Stimulated activated CD8-positive, alpha-beta memory T cell treated with anti-CD3 and anti-CD28 coated beads, Interleukin-12 subunit alpha, Interleukin-12 subunit beta, amount 100 ng/mL, for 24 hours (primary cell): ENCODE data around the gene MLH1.
"Not testable (repeated sequence)": the region's sequence is repeated elsewhere in the genome, so short reads cannot be mapped to it uniquely, and the experiment has no call there.

Experiments used
- DNase-seq: peaks from one replicate; pipeline ENCODE4 v3.0.0-alpha.2; 2020; ENCODE audit errors: extremely low read depth

The MLH1 gene

DNA sequence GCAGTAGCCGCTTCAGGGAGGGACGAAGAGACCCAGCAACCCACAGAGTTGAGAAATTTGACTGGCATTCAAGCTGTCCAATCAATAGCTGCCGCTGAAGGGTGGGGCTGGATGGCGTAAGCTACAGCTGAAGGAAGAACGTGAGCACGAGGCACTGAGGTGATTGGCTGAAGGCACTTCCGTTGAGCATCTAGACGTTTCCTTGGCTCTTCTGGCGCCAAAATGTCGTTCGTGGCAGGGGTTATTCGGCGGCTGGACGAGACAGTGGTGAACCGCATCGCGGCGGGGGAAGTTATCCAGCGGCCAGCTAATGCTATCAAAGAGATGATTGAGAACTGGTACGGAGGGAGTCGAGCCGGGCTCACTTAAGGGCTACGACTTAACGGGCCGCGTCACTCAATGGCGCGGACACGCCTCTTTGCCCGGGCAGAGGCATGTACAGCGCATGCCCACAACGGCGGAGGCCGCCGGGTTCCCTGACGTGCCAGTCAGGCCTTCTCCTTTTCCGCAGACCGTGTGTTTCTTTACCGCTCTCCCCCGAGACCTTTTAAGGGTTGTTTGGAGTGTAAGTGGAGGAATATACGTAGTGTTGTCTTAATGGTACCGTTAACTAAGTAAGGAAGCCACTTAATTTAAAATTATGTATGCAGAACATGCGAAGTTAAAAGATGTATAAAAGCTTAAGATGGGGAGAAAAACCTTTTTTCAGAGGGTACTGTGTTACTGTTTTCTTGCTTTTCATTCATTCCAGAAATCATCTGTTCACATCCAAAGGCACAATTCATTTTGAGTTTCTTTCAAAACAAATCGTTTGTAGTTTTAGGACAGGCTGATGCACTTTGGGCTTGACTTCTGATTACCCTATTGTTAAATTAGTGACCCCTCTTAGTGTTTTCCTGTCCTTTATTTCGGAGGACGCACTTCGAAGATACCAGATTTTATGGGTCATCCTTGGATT is at the start of gene MLH1:
Gene MLH1 (plus strand): TSS at position 193 of the 958 bp plus-strand sequence. CDS start 30 bp downstream, at position 223.
- DNase-seq, result peak; percentile 85

DNA sequence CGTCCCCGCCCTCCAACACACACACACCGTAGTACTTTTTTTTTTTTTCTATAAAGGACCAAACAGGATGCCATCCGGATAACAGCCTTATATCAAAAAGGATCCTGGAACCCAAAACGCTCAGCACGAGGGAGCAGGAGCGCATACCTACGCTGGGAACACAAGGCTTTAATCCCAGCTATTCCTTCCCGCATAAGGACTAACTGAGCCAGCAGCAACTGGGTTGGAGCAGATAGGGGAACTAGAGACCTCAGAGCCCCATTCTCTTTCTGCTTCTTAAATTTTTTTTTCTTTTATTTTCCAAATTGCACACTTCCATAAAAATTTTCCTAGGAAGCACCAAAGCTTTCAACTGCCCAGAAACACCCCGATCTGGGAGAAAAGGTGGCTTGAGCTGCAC is 49.7 kb upstream of the MLH1 start:
- no peak for DNase-seq

DNA sequence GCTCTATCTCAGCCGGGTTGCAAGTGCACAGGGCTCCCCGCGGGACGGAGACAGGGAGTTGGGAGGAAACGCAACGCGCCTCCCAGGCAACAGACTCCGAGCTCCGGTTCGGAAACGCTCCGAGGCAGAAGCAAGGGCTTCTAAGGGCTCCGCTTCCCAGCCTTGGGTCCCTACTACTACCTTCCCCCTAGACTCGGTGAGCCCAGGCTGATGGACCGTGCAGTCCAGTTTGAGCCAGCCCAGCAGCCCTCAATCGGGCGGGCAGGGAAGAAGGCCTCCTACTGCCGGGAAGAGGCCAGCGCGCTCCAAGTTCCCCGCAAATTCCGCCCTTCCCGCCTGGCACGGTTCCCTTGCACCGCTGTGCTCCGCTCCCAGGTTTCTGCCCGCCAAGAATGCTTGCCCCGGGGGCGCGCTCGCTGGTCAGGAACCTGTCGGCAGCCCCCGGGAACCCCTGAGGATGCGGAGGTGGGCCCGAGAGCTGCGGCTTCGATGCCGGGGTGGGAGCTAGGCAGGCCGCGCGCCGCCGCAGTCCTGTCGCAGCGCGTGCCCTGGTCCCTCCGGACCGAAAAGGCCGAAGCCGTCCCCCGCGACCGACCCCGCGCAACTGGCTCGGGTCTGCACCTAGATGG is 49.2 kb upstream of the MLH1 start:
- DNase-seq, result no peak

DNA sequence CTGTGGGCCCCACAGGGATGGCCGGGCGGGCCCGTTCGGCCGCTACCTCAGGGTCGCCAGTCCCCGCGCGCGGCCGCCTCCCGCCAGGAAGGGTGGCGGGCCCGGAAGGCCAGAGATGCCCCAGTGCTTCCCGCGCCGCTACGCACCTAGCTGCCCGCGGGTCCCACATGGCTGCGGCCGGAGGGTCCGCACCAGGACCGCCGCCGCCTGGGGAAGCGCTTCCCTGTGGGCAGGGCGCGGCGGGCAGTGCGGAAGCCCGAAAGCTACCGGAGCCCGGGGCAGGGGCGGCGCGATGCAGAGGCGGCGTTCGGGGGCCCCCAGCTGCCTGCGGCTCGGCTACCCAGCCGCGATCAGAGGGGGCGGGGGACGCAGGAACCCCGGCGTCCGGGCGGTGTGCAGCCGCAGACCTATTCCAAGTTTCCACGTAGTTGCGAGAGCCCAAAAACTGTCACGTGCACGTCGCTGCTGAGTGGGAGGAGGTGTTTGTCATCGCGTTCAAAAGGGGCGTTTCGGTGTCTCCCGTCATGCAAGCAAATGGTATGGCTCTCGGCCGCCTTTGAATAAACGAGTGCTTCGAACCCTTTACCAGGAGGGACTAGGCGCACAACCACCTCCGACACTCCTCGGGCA is 48.6 kb upstream of the MLH1 start, which contains the start of gene TRANK1:
Gene TRANK1 (minus strand): TSS at position 414 of the 630 bp plus-strand sequence. CDS start 245 bp downstream, at position 169.
- peak; percentile 68 for DNase-seq

DNA sequence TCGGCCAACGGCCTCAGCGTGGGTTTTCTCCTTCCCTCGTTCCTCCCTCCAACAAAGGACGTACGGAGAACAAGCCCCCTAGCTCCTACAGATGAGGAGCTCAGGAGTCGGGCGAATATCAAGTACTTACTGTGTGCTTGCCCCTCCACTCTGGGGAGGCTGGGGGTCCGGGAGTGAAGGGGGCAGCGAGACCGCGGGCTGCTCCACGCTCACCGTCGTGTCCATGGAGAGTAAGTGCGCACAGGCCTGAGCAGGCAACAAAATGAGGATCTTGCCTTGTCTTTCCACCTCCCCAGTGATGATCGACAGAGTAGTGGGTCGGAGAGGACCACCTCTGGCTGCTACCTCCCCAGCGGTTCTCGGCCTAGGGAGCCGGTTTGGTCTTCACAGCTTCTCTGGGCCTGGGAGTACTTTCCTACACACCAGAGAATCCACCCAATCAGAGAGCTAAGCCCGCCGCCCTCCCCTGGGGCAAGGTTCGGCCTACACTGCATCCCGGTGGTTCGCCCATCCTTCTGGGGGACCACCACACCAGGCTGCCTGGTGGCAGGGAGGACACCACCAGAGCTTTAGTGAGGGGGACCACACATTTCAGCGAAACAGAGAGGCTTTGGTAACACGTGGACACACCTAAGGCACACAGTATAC is 47.9 kb upstream of the MLH1 start:
- DNase-seq, result no peak

DNA sequence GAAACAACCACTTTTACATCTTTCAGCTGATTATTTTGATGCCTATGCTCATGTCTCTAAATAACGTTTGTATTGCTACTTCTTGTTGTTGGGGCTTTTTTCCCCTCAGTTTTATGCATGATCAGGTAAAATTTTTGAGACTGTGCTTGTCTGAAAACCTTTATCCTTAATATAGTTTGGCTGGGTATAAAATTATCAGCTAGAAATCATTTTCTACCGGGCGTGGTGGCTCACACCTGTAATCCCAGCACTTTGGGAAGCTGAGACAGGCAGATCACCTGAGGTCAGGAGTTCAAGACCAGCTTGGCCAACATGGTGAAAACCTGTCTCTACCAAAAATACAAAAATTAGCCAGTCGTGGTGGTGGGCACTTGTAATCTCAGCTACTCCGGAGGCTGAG is 45.5 kb upstream of the MLH1 start:
- not testable (repeated sequence) for DNase-seq

DNA sequence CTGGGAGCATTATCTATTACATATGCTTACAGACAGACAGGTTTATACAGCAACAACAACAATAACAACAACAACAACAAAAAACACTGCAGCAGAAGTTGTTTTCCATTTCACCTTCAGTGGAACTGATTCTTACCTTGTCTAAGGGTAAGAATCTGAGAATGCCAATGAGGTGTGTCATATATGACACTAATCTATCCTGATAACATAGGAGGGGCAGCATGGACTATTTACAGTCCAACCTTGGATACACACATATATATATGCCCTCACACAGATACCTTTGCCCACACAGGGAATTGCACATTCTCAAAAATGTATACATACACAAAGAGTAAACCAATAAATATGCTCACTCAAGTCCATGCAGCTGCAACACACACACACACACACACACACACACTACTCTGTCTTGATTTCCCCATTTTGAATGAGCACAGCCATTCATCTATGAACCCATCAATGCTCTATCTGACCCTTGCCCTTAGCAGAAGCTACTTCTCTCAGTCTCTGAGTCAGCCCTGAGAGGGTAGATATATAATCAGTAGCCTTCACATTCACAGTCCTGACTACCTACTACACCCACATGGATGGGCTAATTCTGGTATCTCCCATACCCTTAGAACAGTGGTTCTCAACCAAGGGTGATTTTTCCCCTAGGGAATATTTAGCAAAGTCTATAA is 38.7 kb upstream of the MLH1 start:
- no peak for DNase-seq

DNA sequence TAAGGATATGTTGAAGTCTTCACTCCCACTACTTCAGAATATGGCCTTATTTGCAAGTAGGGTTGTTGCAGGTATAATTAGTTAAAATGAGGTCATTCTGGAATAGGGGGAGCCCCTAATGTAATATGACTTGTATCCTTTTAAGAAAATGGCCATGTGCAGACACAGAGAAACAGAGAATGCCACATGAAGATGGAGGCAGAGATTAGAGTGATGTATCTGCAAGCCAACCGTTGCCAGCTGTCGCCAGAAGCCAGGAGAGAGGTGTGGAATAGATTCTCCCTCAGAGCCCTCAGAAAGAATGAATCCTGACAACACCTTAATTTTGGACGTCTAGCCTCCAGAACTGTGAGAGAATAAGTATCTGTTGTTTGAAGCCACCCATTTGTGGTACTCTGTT is 37.2 kb upstream of the MLH1 start:
- DNase-seq, result no peak

DNA sequence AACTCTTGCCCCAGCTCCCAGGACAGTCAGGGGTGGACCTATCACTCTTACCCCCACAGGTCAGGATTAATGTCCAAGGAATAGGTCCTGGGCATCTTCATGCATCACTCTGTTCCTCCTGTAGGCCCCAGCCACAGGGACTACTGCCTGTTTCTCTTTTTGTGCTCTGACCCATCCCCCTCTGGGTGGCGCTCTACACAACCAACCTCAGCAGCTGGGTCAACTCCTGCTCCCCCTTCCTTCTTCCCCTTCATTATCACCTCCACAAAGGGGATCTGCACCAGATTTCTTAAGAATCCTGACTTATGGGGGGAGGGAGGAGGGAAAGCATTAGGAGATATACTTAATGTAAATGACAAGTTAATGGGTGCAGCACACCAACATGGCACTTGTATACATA is 36.3 kb upstream of the MLH1 start:
- DNase-seq, result no peak

DNA sequence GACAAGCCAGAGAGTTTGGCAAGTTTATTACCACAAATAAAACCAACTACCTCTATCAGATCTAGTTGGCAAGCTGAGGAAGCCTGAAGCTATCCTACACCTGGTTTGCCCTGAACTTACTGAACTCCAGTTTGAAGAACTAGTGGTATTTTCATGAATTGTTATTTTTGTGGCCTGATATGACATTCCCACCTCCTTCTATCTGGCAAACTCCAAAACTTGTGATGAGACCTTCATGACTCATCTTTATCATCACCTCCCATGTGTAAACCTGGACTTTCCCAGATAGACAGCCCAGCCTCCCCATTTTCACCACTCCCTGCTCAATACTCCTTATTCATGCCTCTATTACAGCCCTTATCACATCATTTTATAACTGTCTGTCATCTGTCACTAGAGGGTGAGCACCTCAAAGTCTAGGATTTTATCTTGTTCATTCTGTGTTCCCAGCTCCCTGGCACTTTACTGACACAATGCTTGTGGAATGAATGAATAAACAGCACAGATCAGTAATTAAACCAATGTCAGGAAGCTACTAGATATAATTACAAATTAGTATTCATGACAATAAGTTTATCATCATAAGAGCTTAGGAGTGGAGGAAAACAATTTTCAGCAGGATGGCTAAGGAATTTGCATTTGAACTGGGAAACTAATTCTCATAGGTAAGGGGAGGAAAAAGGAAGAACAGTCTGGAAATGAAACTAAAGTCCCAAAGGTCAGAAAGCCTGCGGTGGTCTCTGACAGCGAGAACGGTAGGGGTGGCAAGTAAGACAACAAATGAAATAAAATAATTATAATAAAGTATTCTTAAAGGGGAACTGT is 35.2 kb upstream of the MLH1 start:
- no peak for DNase-seq

DNA sequence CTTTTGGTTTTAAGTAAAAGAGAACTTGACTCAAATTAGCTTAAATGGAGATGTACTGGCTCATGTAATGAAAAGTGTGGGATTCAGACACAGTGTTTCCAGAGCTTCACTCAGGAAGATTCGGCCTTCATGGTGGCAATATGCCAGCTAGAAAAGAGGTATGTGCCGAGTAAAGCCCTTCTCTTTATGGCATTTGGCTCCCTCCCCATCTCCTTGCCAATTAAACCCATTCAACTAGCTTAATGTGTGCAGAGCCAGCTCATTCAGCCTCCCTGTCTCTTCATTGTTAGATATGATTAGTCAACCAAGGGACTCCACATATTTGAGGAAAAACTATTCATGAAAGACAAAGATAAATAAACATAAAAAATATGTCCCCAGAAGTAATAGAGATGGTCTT is 33.5 kb upstream of the MLH1 start:
- DNase-seq, result no peak

DNA sequence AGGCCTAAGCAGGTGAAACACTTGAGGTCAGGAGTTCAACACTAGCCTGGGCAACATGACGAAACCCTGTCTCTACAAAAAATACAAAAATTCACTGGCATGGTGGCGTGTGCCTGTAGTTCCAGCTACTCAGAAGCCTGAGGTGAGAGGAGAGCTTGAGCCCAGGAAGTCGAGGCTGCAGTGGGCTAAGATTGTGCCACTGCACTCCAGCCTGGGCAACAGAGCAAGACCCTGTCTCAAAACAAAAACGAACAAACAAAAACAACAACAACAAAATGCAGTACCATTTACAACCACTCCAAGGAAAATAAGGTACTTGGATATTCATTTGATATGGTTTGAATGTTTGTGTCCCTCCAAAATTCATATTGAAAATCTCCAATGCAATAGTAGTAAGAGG is 32.8 kb upstream of the MLH1 start:
- DNase-seq, result no peak

DNA sequence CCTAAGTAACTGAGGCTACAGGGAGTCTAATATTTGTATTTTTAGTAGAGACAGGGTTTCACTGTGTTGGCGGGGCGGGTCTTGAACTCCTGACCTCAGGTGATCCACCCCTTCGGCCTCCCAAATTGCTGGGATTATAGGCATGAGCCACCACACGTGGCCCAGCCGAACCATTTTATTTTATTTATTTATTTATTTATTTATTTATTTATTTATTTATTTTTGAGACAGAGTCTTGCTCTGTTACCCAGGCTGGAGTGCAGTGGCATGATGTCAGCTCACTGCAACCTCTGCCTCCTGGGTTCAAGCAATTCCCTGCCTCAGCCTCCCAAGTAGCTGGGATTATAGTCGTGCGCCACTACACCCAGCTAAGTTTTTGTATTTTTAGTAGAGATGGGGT is 30.3 kb upstream of the MLH1 start:
- not testable (repeated sequence) for DNase-seq

DNA sequence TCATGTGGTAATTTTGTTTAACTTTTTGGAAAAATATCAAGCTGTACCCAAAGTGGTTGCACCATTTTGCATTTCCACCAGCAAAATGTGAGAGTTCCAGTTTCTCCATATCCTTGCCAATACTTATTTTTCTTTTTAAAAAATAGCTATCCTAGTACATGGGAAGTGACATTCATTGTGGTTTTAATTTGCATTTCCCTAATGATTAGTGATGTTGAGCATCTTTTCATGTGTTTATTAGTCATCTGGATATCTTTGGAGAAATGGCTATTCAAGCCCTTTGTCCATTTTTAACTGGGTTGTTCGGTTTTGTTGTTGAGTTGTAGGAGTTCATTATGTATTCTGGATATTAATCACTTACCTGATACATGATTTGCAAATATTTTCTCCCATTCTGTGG is 29.0 kb upstream of the MLH1 start:
- no peak for DNase-seq

DNA sequence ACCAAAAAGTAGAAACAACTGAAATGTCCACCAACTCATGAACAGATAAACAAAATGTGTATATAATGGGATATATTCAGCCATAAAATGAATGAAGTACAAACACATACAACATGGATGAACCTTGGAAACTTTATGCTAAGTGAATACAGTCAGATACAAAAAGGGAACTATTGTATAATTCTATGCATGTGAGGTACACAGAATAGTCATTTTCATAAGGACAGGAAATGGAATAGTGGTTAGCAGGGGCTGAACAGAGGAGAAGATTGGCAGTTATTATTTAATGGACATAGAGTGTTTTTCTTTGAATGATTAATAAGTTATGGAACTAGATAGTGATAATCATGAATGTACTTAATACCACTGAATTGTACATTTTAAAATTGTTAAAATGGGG is 28.5 kb upstream of the MLH1 start:
- DNase-seq, result no peak

DNA sequence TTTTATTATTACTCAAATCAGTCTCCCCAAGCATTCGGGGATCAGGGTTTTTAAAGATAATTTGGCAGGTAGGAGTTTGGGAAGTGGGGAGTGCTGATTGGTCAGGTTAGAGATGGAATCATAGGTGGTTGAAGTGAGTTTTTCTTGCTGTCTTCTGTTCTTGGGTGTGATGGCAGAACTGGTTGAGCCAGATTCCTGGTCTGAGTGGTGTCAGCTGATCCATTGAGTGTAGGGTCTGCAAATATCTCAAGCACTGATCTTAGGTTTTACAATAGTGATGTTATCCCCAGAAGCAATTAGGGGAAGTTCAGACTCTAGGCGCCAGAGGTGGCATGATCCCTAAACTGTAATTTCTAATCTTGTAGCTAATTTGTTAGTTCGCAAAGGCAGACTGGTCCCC is 27.9 kb upstream of the MLH1 start:
- no peak for DNase-seq

DNA sequence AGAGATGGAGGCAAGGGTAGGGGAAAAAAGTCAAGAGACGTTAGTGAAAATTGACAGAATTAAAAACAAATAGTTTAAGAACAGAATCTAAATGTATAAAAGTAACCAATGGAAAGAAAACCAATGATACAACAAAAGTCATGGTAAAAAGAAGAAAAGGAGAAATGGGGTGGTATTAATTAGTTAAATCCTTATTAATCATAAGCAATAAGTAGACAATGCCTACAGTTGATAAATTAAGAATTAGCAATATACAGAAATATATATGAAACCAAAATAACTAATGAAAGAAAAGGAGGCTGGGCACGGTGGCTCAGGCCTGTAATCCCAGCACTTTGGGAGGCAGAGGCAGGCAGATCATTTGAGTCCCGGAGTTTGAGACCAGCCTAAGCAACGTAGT is 24.2 kb upstream of the MLH1 start:
- DNase-seq, result no peak

DNA sequence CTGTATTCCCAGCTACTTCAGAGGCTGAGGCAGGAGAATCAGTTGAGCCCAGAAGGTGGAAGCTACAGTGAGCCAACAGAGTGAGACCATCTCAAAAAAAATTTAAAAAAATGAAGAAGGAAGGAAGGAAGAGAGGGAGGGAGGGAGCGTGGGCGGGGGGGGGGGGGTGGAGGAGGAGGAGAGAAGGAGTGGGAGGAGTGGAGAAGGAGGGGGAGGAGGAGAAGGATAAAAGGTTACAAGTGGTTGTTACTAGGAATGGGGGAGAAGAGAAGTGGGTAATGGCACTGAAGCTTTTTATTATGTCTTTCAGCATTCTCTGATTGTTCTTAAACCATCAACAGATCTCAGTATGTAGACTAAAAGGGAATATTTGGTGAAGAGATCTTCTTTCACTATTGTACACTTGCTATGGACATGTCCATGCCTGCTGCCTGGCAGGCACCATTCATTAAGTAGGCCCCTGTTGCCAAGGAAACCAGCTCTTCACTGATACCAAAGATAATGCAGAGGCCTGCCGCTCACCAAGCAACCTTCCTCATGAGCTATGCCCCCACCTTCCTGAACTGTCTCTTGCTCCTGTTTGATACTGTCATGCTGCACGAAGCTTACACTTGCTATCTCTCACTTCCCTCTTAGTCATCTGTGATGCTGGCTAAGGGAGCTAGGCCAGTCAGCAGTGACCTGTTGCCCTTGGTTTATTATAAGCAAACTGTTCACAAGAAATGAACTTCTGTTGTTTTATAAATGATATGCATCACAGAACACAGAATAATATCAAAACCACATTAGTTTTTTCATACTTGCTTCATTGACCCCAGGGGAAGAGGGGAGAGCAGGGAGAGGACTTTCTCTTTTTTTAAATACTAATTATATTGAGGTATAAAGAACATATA is 23.5 kb upstream of the MLH1 start:
- DNase-seq, result no peak

DNA sequence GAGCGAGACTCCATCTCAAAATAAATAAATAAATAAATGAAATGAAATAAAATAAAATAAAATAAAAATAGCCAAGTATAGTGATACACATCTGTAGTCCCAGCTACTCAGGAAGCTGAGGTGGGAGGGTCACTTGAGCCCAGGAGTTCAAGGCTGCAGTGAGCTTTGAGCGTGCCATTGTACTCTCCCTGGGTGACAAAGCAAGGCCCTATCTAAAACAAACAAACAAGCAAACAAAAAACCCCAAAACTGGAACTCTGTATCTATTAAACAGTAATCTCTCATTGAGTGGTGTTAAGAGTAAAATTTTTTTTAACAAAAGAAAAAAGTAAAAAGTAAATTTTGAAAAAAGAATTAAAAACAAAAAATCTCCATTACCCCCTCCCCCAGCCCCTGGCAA is 21.2 kb upstream of the MLH1 start:
- DNase-seq, result no peak

DNA sequence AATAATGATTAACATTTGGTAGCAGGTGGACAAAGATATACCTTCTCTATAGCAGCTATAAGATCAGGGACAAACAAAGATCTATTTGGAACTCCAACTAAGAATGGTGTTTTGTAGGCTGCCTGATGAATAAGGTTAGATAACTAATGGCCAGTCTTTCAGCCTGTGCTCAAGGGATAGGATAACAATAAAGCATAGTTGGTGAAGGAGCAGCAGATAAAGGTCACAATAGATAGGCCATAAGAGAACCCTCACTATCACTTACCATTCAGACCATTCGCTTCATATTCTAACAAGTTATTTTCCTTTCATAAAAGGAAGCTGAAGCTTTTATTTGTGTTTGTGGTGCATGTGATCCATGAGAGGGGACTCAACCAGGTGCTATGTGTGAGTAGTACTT is 20.2 kb upstream of the MLH1 start:
- no peak for DNase-seq
